Epidermal melanocyte (primary cell): ENCODE measurements around the gene CD7.

ENCODE experiments used
- DNase-seq: peaks from one replicate; pipeline ENCODE4 v3.0.0; 2011; ENCODE audit warnings: low spot score; ENCODE audit not compliant: insufficient read length

CD7 gene

GRCh38 chr17:82328994-82329507 is 11.6 kb upstream of the CD7 start:
- no peak for DNase-seq

DNA sequence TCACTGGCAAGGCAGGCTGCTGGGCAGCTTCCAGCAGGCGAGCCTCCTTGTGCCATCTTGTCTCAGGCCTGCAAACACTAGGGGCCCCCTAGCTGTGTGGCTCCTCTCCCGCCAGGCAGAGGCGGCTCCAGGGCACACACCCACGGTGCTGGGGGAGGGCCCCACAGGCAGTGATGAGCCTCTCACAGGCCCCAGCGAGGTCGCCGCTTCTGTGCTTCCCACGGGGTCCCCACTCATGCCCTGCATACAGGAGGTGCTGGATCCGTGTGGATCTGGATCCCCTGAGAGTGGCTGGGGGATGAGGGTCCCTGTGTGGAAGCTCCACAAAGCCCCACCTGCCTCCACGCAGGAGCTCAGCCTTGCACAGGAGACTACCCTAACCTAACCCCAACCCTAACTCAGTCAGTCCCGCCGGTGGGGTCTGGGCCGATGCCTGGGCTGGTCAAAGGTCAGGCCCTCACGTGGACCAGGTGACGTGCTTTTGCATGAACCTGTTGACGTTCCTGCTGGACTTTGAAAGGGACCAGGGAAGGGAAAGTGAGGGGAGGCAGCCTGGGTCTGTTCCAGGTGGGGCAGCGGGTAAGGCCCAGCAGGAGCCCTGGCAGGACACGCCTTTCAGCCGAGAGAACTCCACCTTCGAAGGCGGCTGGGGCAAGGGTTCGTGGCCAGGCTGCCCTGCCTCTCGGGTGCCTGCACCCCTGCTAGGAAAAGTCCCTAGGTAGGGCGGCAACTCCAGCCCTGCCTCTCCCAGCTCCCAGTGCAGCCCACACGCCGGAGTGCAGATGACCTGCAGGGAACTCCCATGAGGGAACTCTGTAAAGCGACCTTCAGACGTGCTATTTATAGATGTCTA is 11.0 kb upstream of the CD7 start:
- no peak for DNase-seq

DNA sequence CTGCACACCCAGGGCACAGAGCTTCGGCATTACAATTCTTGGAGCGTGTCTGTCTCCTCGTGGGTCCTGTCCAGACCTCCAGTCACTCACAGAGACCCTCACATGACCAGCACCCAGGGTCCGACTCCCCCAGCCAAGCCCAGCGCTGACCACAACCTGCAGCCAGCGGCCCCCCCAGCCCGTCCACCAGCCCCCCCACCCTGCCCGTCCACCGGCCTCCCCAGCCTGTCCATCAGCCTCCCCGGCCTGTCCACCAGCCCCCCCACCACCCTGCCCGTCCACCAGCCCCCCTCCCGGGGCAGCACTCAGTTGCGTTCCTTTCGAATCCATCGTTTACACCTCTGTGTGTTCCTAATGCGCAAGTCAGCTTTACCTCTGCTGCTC is 10.3 kb upstream of the CD7 start:
- DNase-seq, result no peak

GRCh38 chr17:82327289-82327688 is 9.9 kb upstream of the CD7 start:
- DNase-seq, result no peak

- no peak for DNase-seq
These were observed 8.1 kb upstream of the CD7 start for GRCh38 chr17:82325286-82326180.

DNA sequence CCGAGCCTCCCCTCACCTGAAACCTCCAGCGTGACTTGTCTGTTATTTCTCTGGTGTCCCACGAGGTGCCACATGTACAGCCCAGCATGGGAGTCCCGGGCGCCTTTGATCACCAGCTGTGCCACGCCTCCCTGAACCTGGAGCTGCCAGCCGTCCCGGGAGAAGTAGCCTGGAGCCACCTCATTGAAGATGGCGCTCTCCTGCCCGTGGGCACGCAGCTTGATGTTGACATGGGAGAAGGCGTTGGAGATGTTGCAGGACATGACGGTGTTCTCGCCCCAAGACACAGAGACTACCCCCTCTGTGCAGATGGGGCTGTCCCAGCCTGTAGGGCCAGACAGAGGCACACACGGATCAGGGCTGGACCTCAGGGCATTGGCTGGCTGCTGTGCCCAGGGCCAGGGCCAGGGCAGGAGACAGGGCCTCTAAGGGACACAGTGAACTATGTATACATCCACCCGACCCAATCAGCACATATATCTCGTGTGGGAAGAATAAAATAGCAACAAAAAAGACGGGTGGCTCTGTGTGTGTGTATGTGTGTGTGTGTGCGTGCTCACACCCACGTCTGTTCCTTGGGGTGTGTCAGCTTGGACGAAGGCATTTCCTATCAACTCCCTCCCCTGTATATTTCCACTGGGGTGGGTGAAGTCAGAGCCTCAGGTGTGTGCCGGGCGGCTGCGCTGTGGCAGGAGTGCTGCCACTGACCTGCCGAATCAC is 7.3 kb upstream of the CD7 start:
- no peak for DNase-seq

- no peak for DNase-seq
These were observed 6.3 kb upstream of the CD7 start for GRCh38 chr17:82323514-82324234.

GRCh38 chr17:82322526-82323453 is 5.4 kb upstream of the CD7 start:
- no peak for DNase-seq

GRCh38 chr17:82321947-82322466 is 4.6 kb upstream of the CD7 start:
- DNase-seq, result no peak

DNA sequence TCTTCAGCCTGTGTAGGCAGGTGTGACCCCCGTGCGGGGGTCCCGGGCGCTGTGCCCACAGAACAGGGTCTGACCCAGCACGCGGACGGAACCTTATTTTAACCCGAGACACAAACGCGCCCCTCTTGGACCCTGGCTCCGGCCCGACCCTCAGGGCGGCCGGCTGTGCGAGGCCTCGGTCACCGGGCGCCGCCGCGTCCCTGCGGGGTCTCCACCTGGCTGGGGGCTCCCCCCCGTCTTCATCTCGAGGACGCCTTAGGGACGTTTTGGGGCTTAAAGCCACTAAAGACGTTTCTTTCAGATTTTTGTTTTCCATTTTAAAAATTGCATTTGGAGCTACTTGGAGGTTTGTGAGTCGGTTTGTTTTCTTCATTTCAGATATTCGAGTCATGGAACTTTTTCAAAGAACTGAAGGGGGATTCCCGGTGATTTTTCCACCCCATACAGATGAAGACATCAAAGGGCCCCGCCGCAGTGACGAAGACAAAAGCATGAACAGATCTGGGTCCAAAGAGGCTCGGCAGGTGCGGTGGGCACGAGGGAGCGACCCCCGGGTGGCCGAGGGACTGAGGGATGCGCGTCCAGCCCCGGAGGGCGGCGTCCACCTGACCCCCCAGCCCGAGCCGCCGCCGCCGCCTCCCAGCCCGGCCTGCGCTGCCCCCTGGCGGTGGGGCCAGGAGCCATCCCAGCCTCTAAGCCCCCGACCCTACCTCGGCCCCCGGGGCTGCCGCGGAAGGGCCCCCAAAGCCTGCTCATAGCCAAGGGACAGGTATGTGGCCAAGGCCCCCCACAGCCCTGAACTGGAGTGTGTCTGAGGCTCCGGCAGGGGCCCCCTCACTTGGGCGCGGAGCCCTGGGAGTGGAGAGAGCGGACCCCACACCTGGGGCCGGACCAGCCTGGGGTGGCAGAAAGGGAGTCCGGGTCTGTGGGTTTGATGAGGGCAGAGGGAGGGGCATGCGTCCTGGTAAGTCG is 3.8 kb upstream of the CD7 start:
- no peak for DNase-seq

- no peak for DNase-seq
These were observed 2.9 kb upstream of the CD7 start for GRCh38 chr17:82320140-82320840.

DNA sequence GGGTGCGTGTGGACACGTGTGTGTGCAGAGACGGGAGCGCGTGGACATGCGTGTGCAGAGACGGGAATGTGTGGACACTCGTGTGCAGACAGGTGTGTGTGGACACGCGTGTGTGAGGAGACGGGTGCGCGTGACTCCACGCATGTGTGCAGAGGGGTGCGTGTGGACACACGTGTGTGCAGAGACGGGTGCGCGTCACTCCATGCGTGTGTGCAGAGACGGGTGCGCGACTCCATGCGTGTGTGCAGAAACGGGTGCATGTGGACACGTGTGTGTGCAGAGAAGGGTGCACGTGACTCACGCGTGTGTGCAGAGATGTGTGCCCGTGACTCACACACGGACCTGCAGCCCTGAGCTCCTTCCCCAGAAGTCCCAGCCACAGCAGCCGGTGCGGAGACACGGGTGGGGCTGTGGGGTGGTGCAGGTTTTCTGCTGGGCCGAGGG is 2.2 kb upstream of the CD7 start:
- DNase-seq, result no peak

- DNase-seq, result no peak
These were observed 1.6 kb upstream of the CD7 start for GRCh38 chr17:82318772-82319606.

DNA sequence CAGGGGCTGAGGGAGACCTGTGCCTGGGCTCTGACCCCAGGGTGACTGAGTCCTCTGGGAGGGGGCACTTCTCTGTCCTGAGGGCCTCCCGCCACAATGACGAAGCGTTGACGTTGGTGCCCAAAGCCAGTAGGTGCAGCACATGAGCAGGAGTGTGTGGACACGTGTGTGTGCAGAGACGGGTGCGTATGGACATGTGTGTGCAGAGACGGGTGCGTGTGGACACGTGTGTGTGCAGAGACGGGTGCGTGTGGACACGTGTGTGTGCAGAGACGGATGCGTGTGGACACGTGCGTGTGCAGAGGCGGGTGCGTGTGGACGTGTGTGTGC is 726 bp upstream of the CD7 start:
- no peak for DNase-seq

GRCh38 chr17:82316651-82317393 is 586 bp downstream of the CD7 start:
- DNase-seq, result no peak

DNA sequence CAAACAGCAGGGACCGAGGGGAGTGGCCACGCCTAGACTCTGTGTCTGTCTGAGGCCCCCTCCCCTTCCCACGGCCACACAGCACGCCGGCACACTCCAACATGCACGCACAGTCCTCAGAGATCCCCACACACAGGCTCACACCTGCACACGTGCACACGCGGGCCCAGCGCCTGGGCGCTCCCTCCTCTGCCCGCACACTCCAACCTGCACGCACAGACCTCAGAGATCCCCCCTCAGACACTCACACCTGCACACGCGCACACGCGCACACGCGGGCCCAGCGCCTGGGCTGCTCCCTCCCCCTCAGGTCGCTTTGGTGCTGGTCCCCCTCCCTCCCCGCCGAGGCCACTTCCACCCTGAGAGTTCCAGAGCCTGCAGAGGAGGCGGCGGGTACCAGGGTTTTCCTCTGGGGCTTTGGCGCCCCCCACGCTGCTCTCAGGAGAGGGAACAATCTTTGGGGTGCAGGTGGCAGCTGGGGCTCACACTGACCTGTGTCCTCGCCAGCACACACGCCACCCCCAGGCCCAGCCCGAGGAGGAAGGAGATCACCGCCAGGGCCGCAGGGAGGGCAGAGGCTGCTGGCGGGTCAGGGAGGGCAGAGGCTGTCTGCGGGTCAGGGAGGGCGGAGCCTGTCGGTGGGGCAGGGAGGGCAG is 1.6 kb downstream of the CD7 start:
- DNase-seq, result no peak
